ENCODE measurements around the gene HK2. TPM values are rescaled to one million over a fixed set of nuclear protein-coding genes. Genes with fewer than 3 reads are reported as not detected.
"Not testable (repeated sequence)": the region's sequence is repeated elsewhere in the genome, so short reads cannot be mapped to it uniquely, and the experiment has no call there.

HK2 gene
- total RNA-seq, 1 donor from 2014 or later: 77.1 TPM

DNA sequence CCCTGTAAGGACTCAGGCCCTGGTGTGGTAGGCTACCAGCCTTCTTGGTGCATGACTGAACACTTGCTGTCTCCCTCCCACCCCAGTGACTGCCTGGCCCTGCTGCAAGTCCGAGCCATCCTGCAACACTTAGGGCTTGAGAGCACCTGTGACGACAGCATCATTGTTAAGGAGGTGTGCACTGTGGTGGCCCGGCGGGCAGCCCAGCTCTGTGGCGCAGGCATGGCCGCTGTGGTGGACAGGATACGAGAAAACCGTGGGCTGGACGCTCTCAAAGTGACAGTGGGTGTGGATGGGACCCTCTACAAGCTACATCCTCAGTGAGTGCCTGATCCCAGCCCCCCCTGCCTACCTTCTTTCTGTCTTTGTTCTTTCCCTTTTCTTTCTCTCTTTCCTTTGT, 55.2 kb downstream of the HK2 start:
- H3K4me3 ChIP-seq: no peak overlapping the region
- H3K9me3 ChIP-seq: no peaks in the 10 kb centered on the region
- ATAC-seq: no peak
- DNase-seq: peak; percentile 37
- no peaks in the 10 kb centered on the region for H3K27me3 ChIP-seq
- peaks cover 75% of the 10 kb centered on the region for H3K36me3 ChIP-seq
- no peaks in the 10 kb centered on the region for H3K4me1 ChIP-seq
- intact Hi-C loops (cut with DNase I): no loop called here
- no peak overlapping the region for H3K27ac ChIP-seq
- TF ChIP-seq, protein P1, sequence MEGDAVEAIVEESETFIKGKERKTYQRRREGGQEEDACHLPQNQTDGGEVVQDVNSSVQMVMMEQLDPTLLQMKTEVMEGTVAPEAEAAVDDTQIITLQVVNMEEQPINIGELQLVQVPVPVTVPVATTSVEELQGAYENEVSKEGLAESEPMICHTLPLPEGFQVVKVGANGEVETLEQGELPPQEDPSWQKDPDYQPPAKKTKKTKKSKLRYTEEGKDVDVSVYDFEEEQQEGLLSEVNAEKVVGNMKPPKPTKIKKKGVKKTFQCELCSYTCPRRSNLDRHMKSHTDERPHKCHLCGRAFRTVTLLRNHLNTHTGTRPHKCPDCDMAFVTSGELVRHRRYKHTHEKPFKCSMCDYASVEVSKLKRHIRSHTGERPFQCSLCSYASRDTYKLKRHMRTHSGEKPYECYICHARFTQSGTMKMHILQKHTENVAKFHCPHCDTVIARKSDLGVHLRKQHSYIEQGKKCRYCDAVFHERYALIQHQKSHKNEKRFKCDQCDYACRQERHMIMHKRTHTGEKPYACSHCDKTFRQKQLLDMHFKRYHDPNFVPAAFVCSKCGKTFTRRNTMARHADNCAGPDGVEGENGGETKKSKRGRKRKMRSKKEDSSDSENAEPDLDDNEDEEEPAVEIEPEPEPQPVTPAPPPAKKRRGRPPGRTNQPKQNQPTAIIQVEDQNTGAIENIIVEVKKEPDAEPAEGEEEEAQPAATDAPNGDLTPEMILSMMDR (IDR thresholded peaks at IDR 0.05): no peak

DNA sequence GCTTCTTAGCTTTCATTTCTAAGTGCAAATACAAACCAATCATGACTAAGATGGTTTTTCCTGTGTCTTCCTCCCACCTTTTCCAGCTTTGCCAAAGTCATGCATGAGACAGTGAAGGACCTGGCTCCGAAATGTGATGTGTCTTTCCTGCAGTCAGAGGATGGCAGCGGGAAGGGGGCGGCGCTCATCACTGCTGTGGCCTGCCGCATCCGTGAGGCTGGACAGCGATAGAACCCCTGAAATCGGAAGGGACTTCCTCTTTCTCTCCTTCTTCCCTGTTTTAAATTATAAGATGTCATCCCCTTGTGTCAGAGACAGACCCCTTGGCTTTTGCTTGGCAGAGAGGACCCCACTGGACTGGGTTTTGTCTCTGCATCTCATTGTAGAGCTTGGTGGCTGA, 56.8 kb downstream of the HK2 start:
- intact Hi-C loops (cut with DNase I): no loop called here
- Histone ChIP-seq H3K27me3 (no peaks in the 10 kb centered on the region), H3K4me1 (no peaks in the 10 kb centered on the region), H3K4me3 (no peak overlapping the region), H3K36me3 (peaks cover 61% of the 10 kb centered on the region), H3K27ac (no peak overlapping the region), H3K9me3 (no peaks in the 10 kb centered on the region)
- DNase-seq (no peak), ATAC-seq (no peak)
- TF ChIP-seq, protein P1 (IDR thresholded peaks at IDR 0.05): no peak

DNA sequence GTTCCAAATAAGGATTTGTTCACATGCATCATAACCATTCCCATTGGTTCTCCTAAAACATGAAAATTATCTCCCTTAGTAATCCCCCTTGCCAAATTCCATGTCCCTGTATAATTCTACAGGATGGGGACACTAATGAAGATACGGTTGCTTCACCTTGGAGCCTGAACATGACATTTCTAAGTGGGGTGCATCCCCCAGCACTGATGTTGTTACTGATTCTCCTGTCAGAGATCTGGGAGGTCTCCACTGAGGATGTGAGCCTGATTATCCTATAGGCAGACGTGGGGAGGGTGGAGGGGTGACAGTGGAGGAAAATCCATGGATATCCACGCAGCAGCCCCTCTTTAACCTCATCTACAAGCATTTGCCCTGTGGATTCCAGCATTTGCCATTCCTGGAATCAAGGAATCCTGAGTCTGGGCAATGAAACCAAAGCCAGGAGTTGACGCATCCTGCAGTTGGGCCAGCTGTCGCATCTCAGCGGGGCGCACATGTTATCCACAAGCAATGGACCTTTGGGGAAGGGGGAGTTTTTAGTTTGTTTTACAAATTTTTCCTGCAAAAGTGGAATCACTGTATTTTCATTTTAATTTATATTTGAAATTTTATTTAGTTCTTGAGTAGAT, 57.3 kb downstream of the HK2 start:
- Histone ChIP-seq H3K4me1 (no peaks in the 10 kb centered on the region), H3K27me3 (no peaks in the 10 kb centered on the region), H3K27ac (no peak overlapping the region), H3K36me3 (peaks cover 56% of the 10 kb centered on the region), H3K9me3 (no peaks in the 10 kb centered on the region), H3K4me3 (no peak overlapping the region)
- ATAC-seq (no peak), DNase-seq (no peak)
- TF ChIP-seq, protein P1 (IDR thresholded peaks at IDR 0.05): no peak
- intact Hi-C loops (cut with DNase I): no loop called here

DNA sequence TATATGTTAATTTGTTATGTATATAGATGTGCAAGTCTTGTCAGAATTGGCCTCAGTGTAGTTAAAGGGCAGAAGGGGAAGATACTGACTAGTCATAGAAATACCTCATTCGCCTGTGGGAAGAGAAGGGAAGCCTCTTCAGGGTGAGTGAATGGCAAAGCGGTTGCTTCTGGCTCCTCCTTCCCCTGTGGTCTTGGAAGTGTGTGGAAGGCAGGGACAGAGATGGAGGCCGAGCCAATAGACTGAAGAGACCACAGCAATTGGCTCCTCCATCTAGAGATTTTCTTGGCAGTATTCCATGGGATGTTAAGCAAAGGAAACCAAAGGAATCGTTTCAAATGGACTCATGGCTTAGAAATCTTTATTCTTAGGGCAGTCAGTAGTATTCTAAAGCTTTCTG, 57.9 kb downstream of the HK2 start:
- H3K4me1 ChIP-seq; H3K27me3 ChIP-seq; H3K4me3 ChIP-seq; H3K9me3 ChIP-seq; H3K27ac ChIP-seq; ATAC-seq; intact Hi-C loops (cut with DNase I); DNase-seq: not testable (repeated sequence)
- peaks cover 52% of the 10 kb centered on the region for H3K36me3 ChIP-seq

GRCh38 chr2:74892609-74893008, 58.7 kb downstream of the HK2 start:
- Histone ChIP-seq H3K4me3 (no peak overlapping the region), H3K4me1 (no peaks in the 10 kb centered on the region), H3K27me3 (no peaks in the 10 kb centered on the region), H3K36me3 (peaks cover 44% of the 10 kb centered on the region), H3K27ac (no peak overlapping the region), H3K9me3 (no peaks in the 10 kb centered on the region)
- TF ChIP-seq, protein P1 (IDR thresholded peaks at IDR 0.05): no peak
- no peak for ATAC-seq
- DNase-seq: no peak
- intact Hi-C loops (cut with DNase I): no loop called here

- H3K36me3 ChIP-seq: peaks cover 37% of the 10 kb centered on the region
- intact Hi-C loops (cut with DNase I): no loop called here
- TF ChIP-seq, protein P1 (IDR thresholded peaks at IDR 0.05): no peak
- no peaks in the 10 kb centered on the region for H3K4me1 ChIP-seq
- no peak for ATAC-seq
- no peak overlapping the region for H3K27ac ChIP-seq
- H3K9me3 ChIP-seq: no peaks in the 10 kb centered on the region
- H3K4me3 ChIP-seq: no peak overlapping the region
- DNase-seq: no peak
- no peaks in the 10 kb centered on the region for H3K27me3 ChIP-seq
These were observed 59.4 kb downstream of the HK2 start for GRCh38 chr2:74893332-74893731.
